Chondrocyte (in vitro differentiated cells): ENCODE measurements around the gene KRTAP8-1. TPM values are rescaled to one million over a fixed set of nuclear protein-coding genes. Genes with fewer than 3 reads are reported as not detected.

ENCODE experiments used
- DNase-seq: peaks from one replicate; pipeline ENCODE4 v3.0.0; 2021; ENCODE audit warnings: mixed read lengths, low spot score
- H3K27ac Mint-ChIP-seq: one replicate; pipeline ENCODE4 v1.8.0; 2021; ENCODE audit warnings: mild to moderate bottlenecking, moderate library complexity, mixed read lengths; ENCODE audit not compliant: unreplicated experiment
- H3K27me3 Mint-ChIP-seq: 2 replicates; pipeline ENCODE4 v1.8.0; 2021; ENCODE audit warnings: low read depth, mixed read lengths
- H3K36me3 Mint-ChIP-seq: 2 replicates; pipeline ENCODE4 v1.8.0; 2021; ENCODE audit warnings: low read depth, mixed read lengths
- H3K4me1 Mint-ChIP-seq: 2 replicates; pipeline ENCODE4 v1.8.0; 2021; ENCODE audit warnings: low read depth, mild to moderate bottlenecking, mixed read lengths
- H3K4me3 Mint-ChIP-seq: one replicate; pipeline ENCODE4 v1.8.0; 2021; ENCODE audit warnings: mild to moderate bottlenecking, moderate library complexity, mixed read lengths; ENCODE audit not compliant: unreplicated experiment
- H3K9me3 Mint-ChIP-seq: 2 replicates; pipeline ENCODE4 v1.8.0; 2021; ENCODE audit warnings: low read depth, mixed read lengths
- CTCF ChIP-seq: fragments of 200-600 bp; sonication (generic); IDR thresholded peaks from 2 replicates; pipeline ENCODE4 v1.5.0; 2021; ENCODE audit warnings: antibody characterized with exemption, mild to moderate bottlenecking, moderate library complexity
- total RNA-seq: library from RNA; stranded (reverse); gene quantifications from 3 replicates; pipeline ENCODE4 v1.2.1, GENCODE V29; 2021

KRTAP8-1 gene
- total RNA-seq, 1 donor from 2014 or later = not detected

GRCh38 chr21:30831194-30831765 lies 18.2 kb upstream of the KRTAP8-1 start:
- H3K9me3 Mint-ChIP-seq = peaks cover 20% of the 10 kb centered on the region
- no peaks in the 10 kb centered on the region for H3K27me3 Mint-ChIP-seq
- H3K36me3 Mint-ChIP-seq = no peaks in the 10 kb centered on the region

DNA sequence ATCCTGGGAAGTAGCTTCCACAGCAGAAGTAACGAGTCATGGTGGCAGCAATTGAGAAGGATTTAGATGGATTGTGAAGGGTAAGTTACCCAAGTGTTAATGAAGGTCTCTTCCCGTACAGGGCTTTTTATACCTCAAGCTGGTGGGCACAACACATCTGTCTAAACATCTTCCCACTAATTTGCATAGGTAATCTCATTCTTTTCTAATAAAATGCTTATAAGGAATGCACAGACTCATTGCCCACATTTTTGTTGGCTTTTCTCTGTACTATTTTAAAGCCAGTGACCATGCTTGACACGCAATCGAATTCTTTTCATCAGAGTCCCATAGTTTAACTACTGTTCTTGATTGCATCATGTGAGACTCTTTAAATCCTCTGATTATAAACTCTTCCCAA lies 16.6 kb upstream of the KRTAP8-1 start, which contains the start of gene KRTAP7-1:
Gene KRTAP7-1 (minus strand): TSS at position 101 of the 400 bp plus-strand sequence. CDS start 61 bp downstream, at position 40.
- H3K27me3 Mint-ChIP-seq = no peaks in the 10 kb centered on the region
- no peak for TF ChIP-seq CTCF

More at GRCh38 chr21:30831194-30831765, 18.2 kb upstream of the KRTAP8-1 start:
- TF ChIP-seq CTCF = peak; percentile 67
- H3K4me1 Mint-ChIP-seq = no peaks in the 10 kb centered on the region
- no peak for DNase-seq
- H3K4me3 Mint-ChIP-seq = no peak overlapping the region
- H3K27ac Mint-ChIP-seq = no peak overlapping the region

GRCh38 chr21:30818837-30819610 lies 6.0 kb upstream of the KRTAP8-1 start:
- DNase-seq = no peak
- Mint-ChIP-seq H3K36me3 (no peaks in the 10 kb centered on the region), H3K27me3 (peaks cover 2% of the 10 kb centered on the region), H3K4me3 (no peak overlapping the region), H3K9me3 (peaks cover 3% of the 10 kb centered on the region), H3K4me1 (no peaks in the 10 kb centered on the region), H3K27ac (no peak overlapping the region)
- TF ChIP-seq CTCF = no peak

More for the DNA sequence above, 16.6 kb upstream of the KRTAP8-1 start, which contains the start of gene KRTAP7-1:
- H3K9me3 Mint-ChIP-seq = peaks cover 23% of the 10 kb centered on the region
- no peak for DNase-seq
- no peak within 1 kb of the TSS for H3K4me3 Mint-ChIP-seq
- H3K36me3 Mint-ChIP-seq = no peaks in the 10 kb centered on the region
- H3K4me1 Mint-ChIP-seq = no peaks in the 10 kb centered on the region
- H3K27ac Mint-ChIP-seq = no peak within 1 kb of the TSS

GRCh38 chr21:30800605-30801004 lies 12.5 kb downstream of the KRTAP8-1 start:
- no peak overlapping the region for H3K27ac Mint-ChIP-seq
- H3K9me3 Mint-ChIP-seq = peaks cover 6% of the 10 kb centered on the region
- DNase-seq = no peak
- H3K27me3 Mint-ChIP-seq = no peaks in the 10 kb centered on the region
- no peaks in the 10 kb centered on the region for H3K36me3 Mint-ChIP-seq
- no peak for TF ChIP-seq CTCF
- H3K4me3 Mint-ChIP-seq = no peak overlapping the region
- no peaks in the 10 kb centered on the region for H3K4me1 Mint-ChIP-seq

GRCh38 chr21:30793581-30794314 lies 19.3 kb downstream of the KRTAP8-1 start:
- H3K9me3 Mint-ChIP-seq = peaks cover 6% of the 10 kb centered on the region
- no peak overlapping the region for H3K4me3 Mint-ChIP-seq
- no peaks in the 10 kb centered on the region for H3K4me1 Mint-ChIP-seq
- DNase-seq = no peak
- H3K27ac Mint-ChIP-seq = no peak overlapping the region
- no peak for TF ChIP-seq CTCF
- no peaks in the 10 kb centered on the region for H3K27me3 Mint-ChIP-seq
- no peaks in the 10 kb centered on the region for H3K36me3 Mint-ChIP-seq
